Panc1 (cell line): ENCODE results near the gene TMEM134. TPM values are rescaled to one million over a fixed set of nuclear protein-coding genes. Genes with fewer than 3 reads are reported as not detected.

ENCODE experiments used
- ATAC-seq: fragments of 200-7000 bp; cut with Tn5 transposase; 2 replicates; pipeline ENCODE4 v1.9.1; 2020; ENCODE audit warnings: mild to moderate bottlenecking, moderate library complexity
- BruUV-seq: library from RNA; stranded (reverse); fragments of 400-500 nt; replicated peaks from 2 replicates; lab custom pipeline; 2021; lab: Mats Ljungman, UMichigan
- CTCF ChIA-PET: fragments of 300-600 bp; sonication (Branson Sonifier 250); formaldehyde crosslinking; loops from one replicate; lab custom pipeline; 2022; ENCODE audit warnings: antibody characterized with exemption; lab: Charles Lee
- POLR2A ChIA-PET: fragments of 300-600 bp; sonication (Branson Sonifier 250); formaldehyde crosslinking; loops from one replicate; lab custom pipeline; 2022; ENCODE audit warnings: antibody characterized with exemption; lab: Charles Lee
- DNase-seq: peaks from one replicate; pipeline ENCODE4 v3.0.0-alpha.2; 2010; ENCODE audit warnings: low read depth, low spot score
- H3K27ac ChIP-seq: 2 replicates; pipeline ENCODE4 v1.5.1; 2011; ENCODE audit warnings: mild to moderate bottlenecking, low read length, inconsistent platforms
- H3K27me3 ChIP-seq: fragments of 200-500 bp; sonication (Bioruptor generic); 2 replicates; pipeline ENCODE4 v1.6.0; 2014; ENCODE audit warnings: low read length, inconsistent platforms; ENCODE audit not compliant: control insufficient read depth, insufficient read depth
- H3K36me3 ChIP-seq: fragments of 200-500 bp; sonication (Bioruptor generic); 2 replicates; pipeline ENCODE4 v1.5.1; 2014; ENCODE audit warnings: inconsistent platforms, mild to moderate bottlenecking, low read length, moderate library complexity; ENCODE audit not compliant: control insufficient read depth, insufficient read depth
- H3K4me1 ChIP-seq: 2 replicates; pipeline ENCODE4 v1.5.1; 2011; ENCODE audit warnings: inconsistent platforms, mild to moderate bottlenecking, low read length, moderate library complexity; ENCODE audit not compliant: control insufficient read depth, insufficient read depth
- H3K4me3 ChIP-seq, 2 experiments: 2 replicates each; pipeline ENCODE4 v1.5.1; 2011 to 2012; ENCODE audit warnings: low read depth in 2 of 2, low read length in 2 of 2, mild to moderate bottlenecking in 2 of 2, inconsistent platforms in 1 of 2, moderate library complexity in 1 of 2
- H3K9me3 ChIP-seq: fragments of 200-500 bp; sonication (Bioruptor generic); 2 replicates; pipeline ENCODE4 v1.5.1; 2014; ENCODE audit warnings: low read depth, mild to moderate bottlenecking, inconsistent platforms, low read length, moderate library complexity; ENCODE audit not compliant: control insufficient read depth, insufficient read depth
- POLR2AphosphoS5 ChIP-seq: IDR thresholded peaks from 2 replicates; pipeline ENCODE4 v1.6.1; 2012; ENCODE audit warnings: mild to moderate bottlenecking, low read depth, low read length, moderate library complexity
- SIN3A ChIP-seq: IDR thresholded peaks from 2 replicates; pipeline ENCODE4 v1.6.1; 2012; ENCODE audit warnings: low read depth, mild to moderate bottlenecking, low read length, moderate library complexity, borderline replicate concordance; ENCODE audit not compliant: insufficient read depth
- TCF7L2 ChIP-seq: IDR thresholded peaks from 2 replicates; pipeline ENCODE4 v1.6.1; 2011; ENCODE audit warnings: mild to moderate bottlenecking, low read depth, low read length, inconsistent platforms
- in situ Hi-C: cut with HindIII; loops from 2 replicates; pipeline ENCODE4 v1.10.0; 2016; ENCODE audit warnings: low sequenced_read_pairs, low pct_unique_long_range_greater_than_20kb
- intact Hi-C: fragments of 100-400 bp; cut with micrococcal nuclease; formaldehyde crosslinking; loops from one replicate; pipeline ENCODE4 v1.10.0; 2022; ENCODE audit not compliant: unreplicated experiment
- total RNA-seq: library from RNA; stranded (reverse); gene quantifications from one replicate; pipeline ENCODE4 v1.2.1, GENCODE V29; 2021; ENCODE audit not compliant: unreplicated experiment
- TF ChIP-seq, protein P1 (sequence below): fragments of 450-650 bp; IDR thresholded peaks from 2 replicates; pipeline ENCODE4 v1.5.1; 2017; ENCODE audit warnings: mild to moderate bottlenecking
- TF ChIP-seq, protein P2 (sequence below), 2 experiments: IDR thresholded peaks; 2 replicates each; pipeline ENCODE4 v1.6.1; 2011 to 2012; ENCODE audit warnings: low read depth in 2 of 2, control low read depth in 1 of 2, low read length in 1 of 2, mild to moderate bottlenecking in 1 of 2, moderate library complexity in 1 of 2; ENCODE audit not compliant: insufficient read depth in 1 of 2

TMEM134 gene
- total RNA-seq, 1 experiment from 2014 or later, result 65.0 TPM

- H3K27me3 ChIP-seq, result no peaks in the 10 kb centered on the region
- TF ChIP-seq, protein P1, sequence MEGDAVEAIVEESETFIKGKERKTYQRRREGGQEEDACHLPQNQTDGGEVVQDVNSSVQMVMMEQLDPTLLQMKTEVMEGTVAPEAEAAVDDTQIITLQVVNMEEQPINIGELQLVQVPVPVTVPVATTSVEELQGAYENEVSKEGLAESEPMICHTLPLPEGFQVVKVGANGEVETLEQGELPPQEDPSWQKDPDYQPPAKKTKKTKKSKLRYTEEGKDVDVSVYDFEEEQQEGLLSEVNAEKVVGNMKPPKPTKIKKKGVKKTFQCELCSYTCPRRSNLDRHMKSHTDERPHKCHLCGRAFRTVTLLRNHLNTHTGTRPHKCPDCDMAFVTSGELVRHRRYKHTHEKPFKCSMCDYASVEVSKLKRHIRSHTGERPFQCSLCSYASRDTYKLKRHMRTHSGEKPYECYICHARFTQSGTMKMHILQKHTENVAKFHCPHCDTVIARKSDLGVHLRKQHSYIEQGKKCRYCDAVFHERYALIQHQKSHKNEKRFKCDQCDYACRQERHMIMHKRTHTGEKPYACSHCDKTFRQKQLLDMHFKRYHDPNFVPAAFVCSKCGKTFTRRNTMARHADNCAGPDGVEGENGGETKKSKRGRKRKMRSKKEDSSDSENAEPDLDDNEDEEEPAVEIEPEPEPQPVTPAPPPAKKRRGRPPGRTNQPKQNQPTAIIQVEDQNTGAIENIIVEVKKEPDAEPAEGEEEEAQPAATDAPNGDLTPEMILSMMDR, result no peak
- TF ChIP-seq SIN3A, result no peak
- TF ChIP-seq, protein P2, sequence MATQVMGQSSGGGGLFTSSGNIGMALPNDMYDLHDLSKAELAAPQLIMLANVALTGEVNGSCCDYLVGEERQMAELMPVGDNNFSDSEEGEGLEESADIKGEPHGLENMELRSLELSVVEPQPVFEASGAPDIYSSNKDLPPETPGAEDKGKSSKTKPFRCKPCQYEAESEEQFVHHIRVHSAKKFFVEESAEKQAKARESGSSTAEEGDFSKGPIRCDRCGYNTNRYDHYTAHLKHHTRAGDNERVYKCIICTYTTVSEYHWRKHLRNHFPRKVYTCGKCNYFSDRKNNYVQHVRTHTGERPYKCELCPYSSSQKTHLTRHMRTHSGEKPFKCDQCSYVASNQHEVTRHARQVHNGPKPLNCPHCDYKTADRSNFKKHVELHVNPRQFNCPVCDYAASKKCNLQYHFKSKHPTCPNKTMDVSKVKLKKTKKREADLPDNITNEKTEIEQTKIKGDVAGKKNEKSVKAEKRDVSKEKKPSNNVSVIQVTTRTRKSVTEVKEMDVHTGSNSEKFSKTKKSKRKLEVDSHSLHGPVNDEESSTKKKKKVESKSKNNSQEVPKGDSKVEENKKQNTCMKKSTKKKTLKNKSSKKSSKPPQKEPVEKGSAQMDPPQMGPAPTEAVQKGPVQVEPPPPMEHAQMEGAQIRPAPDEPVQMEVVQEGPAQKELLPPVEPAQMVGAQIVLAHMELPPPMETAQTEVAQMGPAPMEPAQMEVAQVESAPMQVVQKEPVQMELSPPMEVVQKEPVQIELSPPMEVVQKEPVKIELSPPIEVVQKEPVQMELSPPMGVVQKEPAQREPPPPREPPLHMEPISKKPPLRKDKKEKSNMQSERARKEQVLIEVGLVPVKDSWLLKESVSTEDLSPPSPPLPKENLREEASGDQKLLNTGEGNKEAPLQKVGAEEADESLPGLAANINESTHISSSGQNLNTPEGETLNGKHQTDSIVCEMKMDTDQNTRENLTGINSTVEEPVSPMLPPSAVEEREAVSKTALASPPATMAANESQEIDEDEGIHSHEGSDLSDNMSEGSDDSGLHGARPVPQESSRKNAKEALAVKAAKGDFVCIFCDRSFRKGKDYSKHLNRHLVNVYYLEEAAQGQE (IDR thresholded peaks at IDR 0.05; ENCODE audit: insufficient read depth in 1 of 2, low read depth in 2 of 2, low read length in 1 of 2), result no peak
- ChIA-PET CTCF (no interaction called here), POLR2A (no interaction called here)
- H3K4me1 ChIP-seq, result peaks cover 23% of the 10 kb centered on the region
- peak overlapping the region; percentile 67 to 90 for H3K4me3 ChIP-seq
- no peak overlapping the region for H3K27ac ChIP-seq
- H3K36me3 ChIP-seq, result no peaks in the 10 kb centered on the region; the same call in 1 of the 2 replicates
- BruUV-seq, result no TSS peak
- no peak for ATAC-seq
- in situ Hi-C loops (no loop called here), intact Hi-C loops (no loop called here)
- DNase-seq, result no peak
- no peaks in the 10 kb centered on the region for H3K9me3 ChIP-seq
These were observed 34.3 kb upstream of the TMEM134 start for GRCh38 chr11:67503119-67504004.

DNA sequence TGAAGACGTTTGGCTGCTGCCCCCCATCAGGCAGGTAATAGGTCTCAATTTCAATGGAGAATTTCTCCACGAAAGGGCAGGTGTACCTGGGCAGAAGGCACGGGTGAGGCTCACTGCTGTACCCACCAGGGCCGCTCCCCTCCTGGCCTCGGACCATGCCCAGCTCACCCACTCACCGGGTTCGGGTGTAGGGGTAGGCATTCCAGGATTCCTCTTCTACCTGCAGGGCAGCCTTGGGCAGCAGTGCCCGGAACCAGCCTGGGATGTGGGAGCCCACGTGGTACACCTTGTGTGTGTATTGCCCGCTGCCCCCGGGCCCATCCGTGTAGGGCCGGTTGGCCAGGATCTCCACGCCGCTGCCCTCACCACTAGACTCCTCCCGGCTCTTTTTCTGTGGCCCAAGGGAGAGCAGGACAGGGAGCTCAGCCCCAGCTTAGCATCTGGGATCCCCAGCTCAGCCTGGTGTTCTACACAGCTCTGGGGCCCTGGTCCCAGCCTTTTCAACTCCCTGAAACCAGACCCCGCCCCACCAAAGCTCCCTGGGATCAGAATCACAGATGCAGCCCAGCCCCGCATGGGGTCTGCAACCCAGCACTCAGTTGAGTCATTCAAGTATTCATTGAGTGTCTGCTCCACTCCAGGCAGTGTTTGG, 33.4 kb upstream of the TMEM134 start:
- H3K36me3 ChIP-seq, result no peaks in the 10 kb centered on the region; the same call in 1 of the 2 replicates
- BruUV-seq, result no TSS peak
- no peak for ATAC-seq
- H3K4me1 ChIP-seq, result peaks cover 23% of the 10 kb centered on the region
- no peaks in the 10 kb centered on the region for H3K9me3 ChIP-seq
- ChIA-PET POLR2A (no interaction called here), CTCF (no interaction called here)
- H3K4me3 ChIP-seq, result no peak overlapping the region
- intact Hi-C loops (no loop called here), in situ Hi-C loops (no loop called here)
- no peaks in the 10 kb centered on the region for H3K27me3 ChIP-seq
- no peak overlapping the region for H3K27ac ChIP-seq
- TF ChIP-seq, protein P1, result no peak
- TF ChIP-seq, protein P2 (IDR thresholded peaks at IDR 0.05; ENCODE audit: insufficient read depth in 1 of 2, low read depth in 2 of 2, low read length in 1 of 2), result no peak
- TF ChIP-seq SIN3A (no peak), POLR2AphosphoS5 (no peak), TCF7L2 (no peak)
- DNase-seq, result no peak
